GM18519 (cell line): Measurements from ENCODE around the gene CTIF.
"Not testable (repeated sequence)": the region's sequence is repeated elsewhere in the genome, so short reads cannot be mapped to it uniquely, and the experiment has no call there.

ENCODE experiments used
- ATAC-seq: cut with Tn5 transposase; IDR thresholded peaks from one replicate; pipeline ENCODE4 v1.9.1; 2021; ENCODE audit warnings: mild to moderate bottlenecking, moderate library complexity; ENCODE audit not compliant: unreplicated experiment, low FRiP score

The CTIF gene

DNA sequence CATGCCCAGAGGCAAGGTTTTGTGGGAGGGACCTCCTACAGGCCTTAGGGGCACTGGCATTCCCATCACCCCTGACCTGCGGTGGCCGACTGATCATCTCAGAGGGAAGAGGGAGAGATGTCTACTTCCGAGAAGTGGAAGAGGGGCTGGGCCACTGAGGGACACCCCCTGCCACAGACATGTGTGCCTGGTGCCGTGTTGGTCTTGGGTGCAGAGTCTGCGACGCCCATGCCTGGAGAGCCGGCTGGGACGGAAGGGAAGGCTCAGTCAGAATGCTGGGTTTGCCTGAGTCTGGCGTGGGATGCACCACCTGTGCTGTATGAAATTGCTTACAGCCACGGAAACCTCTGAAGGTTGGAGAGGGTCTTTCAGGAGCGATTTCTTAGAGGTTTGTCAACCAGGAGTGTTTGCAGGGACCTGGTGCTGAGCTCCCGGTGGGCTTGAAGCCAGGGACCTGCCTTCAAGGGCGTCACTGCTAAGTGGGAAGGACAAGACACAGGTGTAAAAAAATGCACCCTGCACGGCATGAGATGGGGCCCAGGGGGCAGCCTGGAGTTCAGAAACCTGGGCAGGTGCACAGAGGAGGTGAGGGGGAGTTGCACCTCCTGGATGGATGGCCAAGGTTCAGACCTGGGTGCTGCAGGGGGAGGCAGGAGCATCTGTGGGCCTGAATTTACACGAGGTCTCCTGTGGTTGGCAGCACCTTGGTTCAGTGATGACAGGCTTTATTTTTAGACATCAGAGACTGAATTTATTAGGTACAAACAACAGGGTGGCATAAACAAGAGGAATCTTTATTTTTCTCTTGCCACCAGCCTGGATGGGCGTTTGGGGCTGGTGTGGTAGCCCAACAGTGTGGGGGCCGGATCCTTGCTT lies 100.3 kb downstream of the CTIF start:
- ATAC-seq, result no peak

GRCh38 chr18:48639772-48640432 lies 101.1 kb downstream of the CTIF start:
- no peak for ATAC-seq

- ATAC-seq, result no peak
Measured at GRCh38 chr18:48640566-48641270, 101.9 kb downstream of the CTIF start.

GRCh38 chr18:48641981-48642380 lies 103.2 kb downstream of the CTIF start:
- no peak for ATAC-seq

GRCh38 chr18:48642503-48642902 lies 103.7 kb downstream of the CTIF start:
- no peak for ATAC-seq

DNA sequence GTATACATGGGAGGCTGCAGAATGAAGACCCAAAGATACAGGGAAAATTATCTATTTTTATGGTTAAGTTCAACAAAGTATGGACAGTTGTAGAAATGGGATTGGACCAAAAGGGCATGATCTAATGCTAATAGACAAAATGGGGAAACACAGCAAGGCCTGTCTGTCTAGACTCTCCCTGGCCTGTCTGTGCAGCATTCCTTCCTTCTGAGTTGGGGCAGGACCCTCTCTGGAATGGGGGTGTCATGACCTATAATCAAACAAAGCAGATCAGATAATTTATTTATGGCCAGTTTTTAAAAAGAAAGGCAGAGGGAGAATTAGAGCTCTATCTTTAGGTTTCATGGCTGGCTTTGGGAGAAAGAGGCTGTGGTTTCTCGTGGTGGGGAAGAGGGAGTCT lies 104.4 kb downstream of the CTIF start:
- ATAC-seq, result no peak

DNA sequence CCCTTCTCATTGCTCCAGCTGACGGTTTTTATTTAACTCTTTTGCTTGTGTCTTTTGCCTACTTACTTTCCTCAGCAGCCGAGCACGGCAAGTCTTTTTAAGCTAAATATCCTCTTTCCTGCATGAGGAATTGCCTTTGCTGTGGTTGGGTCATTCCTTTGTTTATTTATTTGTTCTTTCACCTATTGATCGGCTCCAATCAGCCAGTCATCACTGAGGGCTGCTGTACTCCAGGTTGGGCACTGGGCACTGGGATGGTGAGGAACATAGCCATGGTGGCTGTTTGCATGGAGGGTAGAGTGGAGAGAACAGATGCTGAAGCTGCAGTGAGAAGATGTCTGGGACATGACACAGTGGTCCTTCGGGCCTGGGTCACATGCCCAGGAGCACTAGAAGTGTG lies 105.2 kb downstream of the CTIF start:
- no peak for ATAC-seq

GRCh38 chr18:48645427-48646002 lies 106.7 kb downstream of the CTIF start:
- no peak for ATAC-seq

DNA sequence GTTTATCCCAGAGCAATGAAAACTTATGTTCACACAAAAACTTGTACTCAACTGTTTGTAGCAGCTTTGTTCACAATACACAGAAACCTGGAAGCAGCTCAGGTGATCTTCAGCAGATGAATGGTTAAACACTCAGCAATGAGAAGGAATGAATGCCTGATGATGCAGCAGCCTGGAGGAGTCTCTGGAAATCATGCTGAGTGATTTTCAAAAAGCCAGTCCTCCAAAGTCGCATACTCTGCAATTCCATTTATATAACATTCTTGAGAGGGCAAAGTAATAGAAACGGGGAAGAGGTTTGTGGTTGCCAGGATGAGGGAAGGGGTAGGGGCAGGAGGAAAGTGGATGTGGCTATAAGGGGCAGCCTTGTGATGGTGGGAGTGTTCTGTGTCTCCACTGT lies 108.1 kb downstream of the CTIF start:
- no peak for ATAC-seq

DNA sequence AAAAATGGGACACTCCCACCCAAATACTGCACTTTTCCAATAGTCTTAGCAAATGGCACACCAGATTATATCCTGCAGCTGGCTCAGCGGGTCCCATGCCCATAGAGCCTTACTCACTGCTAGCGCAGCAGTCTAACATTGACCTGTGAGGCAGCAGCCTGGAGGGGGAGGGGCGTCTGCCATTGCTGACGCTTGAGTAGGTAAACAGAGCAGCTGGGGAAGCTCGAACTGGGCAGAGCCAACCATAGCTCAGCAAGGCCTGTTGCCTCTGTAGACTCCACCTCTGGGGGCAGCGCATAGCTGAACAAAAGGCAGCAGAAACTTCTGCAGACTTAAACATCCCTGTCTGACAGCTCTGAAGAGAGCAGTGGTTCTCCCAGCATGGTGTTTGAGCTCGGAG lies 110.4 kb downstream of the CTIF start:
- no peak for ATAC-seq

DNA sequence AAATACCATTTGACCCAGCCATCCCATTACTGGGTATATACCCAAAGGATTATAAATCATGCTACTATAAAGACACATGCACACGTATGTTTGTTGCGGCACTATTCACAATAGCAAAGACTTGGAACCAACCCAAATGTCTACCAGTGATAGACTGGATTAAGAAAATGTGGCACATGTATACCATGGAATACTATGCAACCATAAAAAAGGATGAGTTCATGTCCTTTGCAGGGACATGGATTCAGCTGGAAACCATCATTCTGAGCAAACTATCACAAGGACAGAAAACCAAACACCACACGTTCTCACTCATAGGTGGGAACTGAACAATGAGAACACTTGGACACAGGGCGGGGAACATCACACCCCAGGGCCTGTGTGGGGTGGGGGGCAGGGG lies 115.8 kb downstream of the CTIF start:
- not testable (repeated sequence) for ATAC-seq

DNA sequence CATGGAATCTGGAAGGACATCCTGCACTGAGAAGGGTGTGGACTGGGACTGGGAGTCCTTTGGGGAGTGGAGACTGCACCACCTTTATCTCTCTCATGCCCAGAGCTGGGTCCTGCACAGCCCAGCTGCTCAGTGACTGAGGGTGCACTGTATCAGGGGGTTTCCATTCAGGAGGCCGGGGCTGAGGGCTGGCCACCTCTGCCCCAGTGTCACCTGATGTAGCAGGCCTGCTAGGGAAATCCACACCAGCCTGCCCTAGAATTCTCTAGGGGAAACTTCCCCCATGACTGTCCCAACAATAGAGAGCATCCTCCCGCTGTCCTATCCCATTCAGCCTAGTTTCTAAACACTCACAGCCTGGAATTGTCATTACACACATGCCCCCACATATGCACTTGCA lies 116.7 kb downstream of the CTIF start:
- ATAC-seq, result no peak

- ATAC-seq, result no peak
Measured at GRCh38 chr18:48656176-48656575, 117.3 kb downstream of the CTIF start.

DNA sequence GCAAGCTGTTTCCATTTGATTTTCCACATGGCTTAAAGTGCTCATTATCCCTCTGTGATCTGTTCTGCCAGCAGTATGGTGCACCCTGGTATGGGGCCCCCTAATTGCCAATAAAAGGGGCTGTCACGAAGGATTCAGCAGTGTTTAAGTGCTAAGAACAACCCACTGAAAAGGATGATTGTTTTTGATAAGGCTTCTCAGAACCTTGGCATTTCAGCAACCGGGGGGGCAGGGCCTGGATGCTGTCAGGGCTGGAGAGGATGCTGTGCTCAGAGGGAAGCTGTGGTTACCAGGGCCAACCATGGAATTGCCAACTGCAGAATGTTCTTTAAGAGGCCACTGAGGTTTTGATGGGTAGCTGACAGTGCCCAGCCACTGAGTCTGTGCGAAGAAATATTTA lies 117.8 kb downstream of the CTIF start:
- ATAC-seq, result no peak

GRCh38 chr18:48657447-48658120 lies 118.8 kb downstream of the CTIF start:
- ATAC-seq, result no peak

DNA sequence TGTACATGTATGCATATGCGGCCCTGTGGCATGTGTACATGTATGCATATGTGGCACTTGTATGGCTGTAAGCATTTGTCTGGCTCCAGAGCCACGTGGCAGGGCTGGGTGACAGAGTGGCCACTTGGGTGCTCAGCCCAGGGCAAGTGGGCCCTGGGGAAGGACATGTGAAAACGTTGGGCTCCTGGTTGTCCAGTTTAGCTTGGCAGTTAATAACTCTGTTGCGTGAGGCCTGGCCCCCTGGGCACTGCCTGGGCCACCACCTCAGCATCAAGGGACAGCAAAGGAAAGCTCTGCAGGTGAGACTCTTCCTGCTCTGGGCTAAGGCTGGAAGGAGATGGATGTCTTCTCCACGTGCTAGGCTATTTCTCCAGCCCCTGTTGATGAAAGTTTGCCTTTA lies 119.9 kb downstream of the CTIF start:
- ATAC-seq, result no peak

DNA sequence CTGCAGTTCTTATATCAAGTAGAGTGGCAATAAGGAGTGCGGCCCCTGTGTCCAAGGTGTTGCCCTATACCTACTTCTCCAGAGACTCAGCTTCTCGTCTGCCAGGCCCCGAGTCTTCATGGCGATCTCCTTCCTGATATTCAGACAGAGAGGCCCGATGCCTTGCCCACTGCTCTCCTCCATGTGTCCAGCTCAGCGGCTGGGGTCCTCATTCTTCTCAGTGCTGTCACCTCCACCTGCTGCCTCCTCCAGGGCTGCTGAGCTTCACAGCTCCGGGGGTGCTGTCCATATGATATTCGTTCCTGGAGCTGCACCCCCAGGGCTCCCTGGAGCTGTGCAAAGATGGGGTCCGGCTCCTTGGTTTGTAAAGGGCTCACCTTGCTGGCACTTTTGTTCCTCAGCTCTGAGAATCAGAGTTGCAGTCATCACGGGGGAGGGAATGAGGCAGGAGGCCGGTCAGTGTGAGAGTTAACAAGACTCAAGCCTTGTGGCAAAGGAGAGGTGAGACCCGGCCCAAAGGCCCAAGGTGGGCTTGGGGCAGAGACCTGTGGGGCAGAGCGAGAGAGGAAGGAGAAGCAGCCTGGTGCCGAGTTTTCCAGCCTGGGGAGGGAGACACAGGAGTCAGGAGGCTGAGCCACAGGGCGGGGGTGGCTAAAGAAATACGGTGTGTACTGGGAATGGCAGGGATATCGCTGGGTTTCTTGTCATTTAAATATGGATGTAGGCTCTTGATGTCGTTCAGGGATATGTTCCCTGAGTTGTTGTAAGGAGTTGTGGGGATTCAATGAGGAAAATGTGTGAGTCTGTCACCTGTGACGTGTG lies 120.6 kb downstream of the CTIF start:
- no peak for ATAC-seq

DNA sequence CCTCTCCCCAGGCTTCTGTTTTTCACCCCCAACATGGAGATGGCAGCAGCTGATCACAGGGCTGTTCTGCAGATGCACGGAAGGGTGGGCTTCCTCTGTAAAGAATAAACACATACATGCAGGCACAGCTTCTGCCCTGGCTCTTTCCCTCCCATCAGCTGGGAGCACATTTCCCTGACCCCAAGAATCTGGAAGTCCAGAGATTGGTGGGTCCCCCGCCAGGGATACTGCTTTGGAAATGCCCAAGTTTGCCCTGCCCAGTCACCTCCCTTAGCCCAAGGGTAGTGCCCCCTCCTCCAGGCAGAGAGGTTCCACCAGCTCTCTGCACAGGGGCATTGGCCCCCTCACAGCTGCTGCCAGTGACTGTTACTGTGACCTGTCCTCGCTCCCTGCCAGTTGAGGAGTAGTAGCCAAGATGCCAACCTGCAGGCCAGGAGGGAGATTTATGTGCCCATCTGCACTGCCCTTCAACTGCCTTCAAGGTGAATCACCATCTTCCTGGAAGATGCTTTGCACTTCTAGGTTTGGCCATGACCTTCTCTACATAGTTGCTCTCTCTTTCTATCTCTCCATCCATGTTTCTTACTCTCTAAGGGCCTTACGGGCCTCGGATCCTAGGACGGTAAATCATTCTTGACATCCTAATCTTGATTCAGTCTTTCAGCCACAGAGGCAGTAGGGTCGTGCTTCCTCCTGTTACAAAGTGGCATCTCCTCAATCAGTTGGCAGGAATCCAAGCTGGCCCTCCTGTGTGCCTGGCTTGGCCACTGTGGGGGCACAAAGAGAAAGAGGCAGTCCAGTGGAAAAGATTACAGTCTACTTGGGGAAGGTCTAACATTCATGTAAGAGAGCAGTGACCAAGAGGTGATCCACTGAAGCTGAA lies 121.8 kb downstream of the CTIF start:
- no peak for ATAC-seq

DNA sequence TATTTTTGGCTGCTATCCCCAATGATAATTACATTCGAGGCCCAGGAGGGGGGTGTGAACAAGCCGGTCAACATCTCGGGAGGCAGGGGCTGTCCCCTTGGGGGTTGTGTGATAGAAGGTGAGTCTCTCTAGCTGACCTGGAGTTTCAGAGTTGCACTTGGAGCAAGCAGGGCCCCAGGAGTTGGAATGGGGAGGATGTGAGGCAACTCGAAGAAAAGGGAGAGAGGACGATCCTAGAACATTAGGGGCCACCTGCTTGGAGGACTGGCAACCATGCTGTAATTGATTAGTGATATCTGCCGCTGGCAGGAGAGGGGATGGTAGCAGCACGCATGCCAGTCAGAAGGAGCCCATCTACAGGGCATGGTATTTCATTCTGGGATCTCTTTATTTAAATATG lies 122.6 kb downstream of the CTIF start:
- ATAC-seq, result no peak
